Lower leg skin (tissue), 3 donors: Measurements from ENCODE around the gene PKD1.

Experiments used
- POLR2A ChIP-seq, 2 donors: fragments of 450-650 bp; IDR thresholded peaks; one replicate each; pipeline ENCODE4 v1.6.1; 2016 to 2017; ENCODE audit warnings: antibody characterized with exemption in 2 of 2, mild to moderate bottlenecking in 1 of 2, moderate library complexity in 1 of 2
- TF ChIP-seq, protein P1 (sequence below), 3 donors: fragments of 450-650 bp; IDR thresholded peaks; one replicate each; pipeline ENCODE4 v1.5.1; 2016; ENCODE audit warnings: antibody characterized with exemption in 3 of 3, mild to moderate bottlenecking in 3 of 3, moderate library complexity in 2 of 3

DNA sequence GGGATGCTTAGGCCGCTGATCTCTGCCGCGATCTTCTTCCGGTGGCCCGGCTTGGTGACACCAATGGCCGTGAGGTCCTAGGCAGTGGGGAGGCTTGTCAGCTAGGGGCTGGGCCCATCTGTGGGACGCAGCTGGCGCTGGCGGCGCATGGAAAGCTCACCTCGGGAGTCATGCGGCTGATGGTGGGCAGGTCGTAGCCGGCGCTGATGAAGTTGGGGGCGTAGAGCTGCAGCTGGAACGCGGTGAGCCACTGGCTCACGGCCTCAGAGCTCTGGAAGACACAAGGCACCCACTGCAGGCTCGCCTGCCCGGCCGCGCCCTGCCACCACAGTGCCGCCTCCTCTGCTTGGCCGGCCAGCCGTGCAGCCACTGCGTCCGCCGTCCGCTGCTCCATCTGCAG, 48.0 kb upstream of the PKD1 start:
- TF ChIP-seq POLR2A (IDR thresholded peaks at IDR 0.05): no peak
- TF ChIP-seq, protein P1, sequence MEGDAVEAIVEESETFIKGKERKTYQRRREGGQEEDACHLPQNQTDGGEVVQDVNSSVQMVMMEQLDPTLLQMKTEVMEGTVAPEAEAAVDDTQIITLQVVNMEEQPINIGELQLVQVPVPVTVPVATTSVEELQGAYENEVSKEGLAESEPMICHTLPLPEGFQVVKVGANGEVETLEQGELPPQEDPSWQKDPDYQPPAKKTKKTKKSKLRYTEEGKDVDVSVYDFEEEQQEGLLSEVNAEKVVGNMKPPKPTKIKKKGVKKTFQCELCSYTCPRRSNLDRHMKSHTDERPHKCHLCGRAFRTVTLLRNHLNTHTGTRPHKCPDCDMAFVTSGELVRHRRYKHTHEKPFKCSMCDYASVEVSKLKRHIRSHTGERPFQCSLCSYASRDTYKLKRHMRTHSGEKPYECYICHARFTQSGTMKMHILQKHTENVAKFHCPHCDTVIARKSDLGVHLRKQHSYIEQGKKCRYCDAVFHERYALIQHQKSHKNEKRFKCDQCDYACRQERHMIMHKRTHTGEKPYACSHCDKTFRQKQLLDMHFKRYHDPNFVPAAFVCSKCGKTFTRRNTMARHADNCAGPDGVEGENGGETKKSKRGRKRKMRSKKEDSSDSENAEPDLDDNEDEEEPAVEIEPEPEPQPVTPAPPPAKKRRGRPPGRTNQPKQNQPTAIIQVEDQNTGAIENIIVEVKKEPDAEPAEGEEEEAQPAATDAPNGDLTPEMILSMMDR (IDR thresholded peaks at IDR 0.05): no peak
